Activated gamma-delta T cell treated with anti-CD3 and anti-CD28 coated beads, Interleukin-2, amount 50 U/mL, for 16 hours (primary cell): ENCODE measurements around the gene KRT84.

Source experiments
- DNase-seq: peaks from one replicate; pipeline ENCODE4 v3.0.0-alpha.2; 2020; ENCODE audit warnings: low read depth

Gene KRT84

DNA sequence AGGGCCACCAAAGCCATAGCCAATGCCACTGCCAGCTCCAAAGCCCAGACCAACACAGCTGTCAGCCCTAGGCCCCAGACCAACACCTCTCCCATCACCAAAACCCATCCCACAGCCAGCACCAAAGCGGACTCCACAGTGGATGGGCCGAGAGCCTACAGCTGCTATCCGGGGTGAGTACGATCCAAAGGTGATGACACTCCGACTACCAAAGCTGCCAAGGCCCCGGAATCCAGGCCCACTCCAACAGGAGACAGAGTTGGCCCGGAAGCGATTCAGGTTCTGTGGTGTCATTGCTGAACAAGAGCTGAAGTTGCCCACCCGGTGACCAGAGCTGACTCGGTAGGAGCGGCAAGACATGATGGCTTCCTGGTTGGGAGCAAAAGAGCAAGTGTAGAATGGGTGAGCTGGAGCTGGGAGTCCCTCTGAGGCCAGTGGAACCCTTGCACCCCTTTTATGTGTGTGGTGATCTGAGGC is at the start of gene KRT84:
TSS of gene KRT84 (minus strand) at position 427 of the 477 bp plus-strand sequence. CDS start at position 360, 67 bp downstream.
- DNase-seq: no peak

GRCh38 chr12:52434760-52435530 is 49.5 kb upstream of the KRT84 start:
- DNase-seq: no peak

GRCh38 chr12:52434081-52434733 is 48.8 kb upstream of the KRT84 start, which contains the start of gene KRT75:
Gene KRT75 (minus strand): TSS chr12:52434371. CDS start chr12:52434304, 67 bp downstream.
- no peak for DNase-seq

GRCh38 chr12:52433501-52434080 is 48.1 kb upstream of the KRT84 start:
- DNase-seq: no peak

DNA sequence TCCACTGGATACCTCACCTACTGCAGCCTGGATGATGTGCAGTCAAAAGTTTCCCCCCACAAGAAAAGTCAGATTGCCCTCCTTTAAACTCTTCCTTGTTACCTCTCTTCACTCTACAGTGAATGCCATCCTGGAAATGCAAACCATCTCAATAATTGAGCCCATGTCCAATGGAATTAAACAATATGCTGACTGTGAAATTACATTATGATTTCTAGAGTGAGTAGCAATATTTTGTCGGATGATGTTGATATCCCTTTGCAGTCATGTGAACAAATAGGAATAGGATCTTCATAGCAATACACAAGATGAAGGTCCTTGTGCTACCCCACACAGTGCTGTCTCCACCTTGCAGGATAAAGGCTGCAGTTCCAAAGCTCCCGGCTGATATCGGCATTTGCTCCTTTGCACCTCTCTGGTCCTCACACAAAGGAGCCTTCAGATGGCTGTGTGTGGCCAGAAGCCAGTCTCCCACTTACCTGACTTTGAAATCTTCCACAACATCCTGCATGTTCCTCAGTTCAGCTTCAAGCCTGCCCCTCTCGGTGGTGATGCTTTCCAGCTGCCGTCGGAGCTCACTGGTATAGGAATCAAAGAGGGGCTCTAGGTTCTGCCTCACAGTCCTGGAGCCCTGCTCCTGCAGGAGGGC is 47.2 kb upstream of the KRT84 start:
- DNase-seq: no peak

- no peak for DNase-seq
These were observed 42.7 kb upstream of the KRT84 start for GRCh38 chr12:52428121-52428520.

DNA sequence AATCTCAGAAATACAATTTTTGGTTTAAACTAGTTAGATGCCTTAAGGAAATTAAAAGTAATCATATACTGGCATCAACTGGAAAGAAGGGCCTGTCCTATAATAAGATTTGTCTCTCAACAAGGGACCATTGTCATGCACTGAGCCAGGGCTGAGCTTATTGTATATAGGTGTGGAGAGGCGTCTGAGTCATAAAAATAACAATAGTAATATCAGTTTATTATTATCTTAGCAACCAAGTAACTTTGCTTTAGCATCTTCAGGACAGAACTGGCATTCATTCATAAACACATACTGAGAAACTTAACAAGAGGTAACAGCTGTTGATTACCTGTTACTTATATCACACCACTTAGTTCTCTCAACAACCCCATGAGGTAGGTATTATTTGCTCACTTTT is 41.6 kb upstream of the KRT84 start:
- no peak for DNase-seq

DNA sequence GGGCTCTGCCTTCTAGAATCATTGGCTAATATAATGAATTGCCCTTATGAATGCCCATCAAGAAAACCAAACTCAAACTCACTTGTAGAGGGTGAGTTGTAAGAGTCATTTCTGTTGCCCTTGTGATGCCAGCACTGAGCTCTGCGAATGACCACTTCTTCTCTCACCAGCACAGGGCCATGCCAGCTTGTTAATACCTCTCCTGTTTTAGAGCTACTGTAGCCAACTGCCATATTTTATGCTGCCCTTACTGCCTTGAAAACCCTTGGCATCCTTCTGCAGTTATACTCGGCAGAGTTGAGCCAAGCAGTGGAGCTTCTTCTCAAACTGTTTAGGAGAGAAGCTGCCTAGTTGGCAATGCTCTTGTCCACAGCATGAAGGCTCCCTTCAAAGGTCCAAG is 40.6 kb upstream of the KRT84 start:
- no peak for DNase-seq

DNA sequence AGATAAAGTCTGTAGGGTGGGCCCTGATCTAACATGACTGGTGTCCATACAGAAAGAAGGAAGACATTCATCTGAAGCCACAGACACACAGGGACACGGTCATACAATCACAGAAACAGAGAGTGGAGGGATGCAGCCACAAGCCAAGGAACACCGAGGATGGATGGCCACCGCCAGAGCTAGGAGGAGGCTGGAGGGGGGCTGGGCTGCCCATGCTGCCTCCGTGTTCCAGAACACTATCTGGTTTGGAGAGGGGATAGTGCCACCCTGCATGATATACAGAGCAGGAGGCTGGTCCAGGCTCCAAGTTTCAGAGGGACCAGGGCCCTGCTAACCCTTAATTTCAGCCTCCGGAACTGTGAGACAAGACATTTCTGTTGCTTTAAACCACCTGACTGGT is 40.0 kb upstream of the KRT84 start:
- DNase-seq: no peak

DNA sequence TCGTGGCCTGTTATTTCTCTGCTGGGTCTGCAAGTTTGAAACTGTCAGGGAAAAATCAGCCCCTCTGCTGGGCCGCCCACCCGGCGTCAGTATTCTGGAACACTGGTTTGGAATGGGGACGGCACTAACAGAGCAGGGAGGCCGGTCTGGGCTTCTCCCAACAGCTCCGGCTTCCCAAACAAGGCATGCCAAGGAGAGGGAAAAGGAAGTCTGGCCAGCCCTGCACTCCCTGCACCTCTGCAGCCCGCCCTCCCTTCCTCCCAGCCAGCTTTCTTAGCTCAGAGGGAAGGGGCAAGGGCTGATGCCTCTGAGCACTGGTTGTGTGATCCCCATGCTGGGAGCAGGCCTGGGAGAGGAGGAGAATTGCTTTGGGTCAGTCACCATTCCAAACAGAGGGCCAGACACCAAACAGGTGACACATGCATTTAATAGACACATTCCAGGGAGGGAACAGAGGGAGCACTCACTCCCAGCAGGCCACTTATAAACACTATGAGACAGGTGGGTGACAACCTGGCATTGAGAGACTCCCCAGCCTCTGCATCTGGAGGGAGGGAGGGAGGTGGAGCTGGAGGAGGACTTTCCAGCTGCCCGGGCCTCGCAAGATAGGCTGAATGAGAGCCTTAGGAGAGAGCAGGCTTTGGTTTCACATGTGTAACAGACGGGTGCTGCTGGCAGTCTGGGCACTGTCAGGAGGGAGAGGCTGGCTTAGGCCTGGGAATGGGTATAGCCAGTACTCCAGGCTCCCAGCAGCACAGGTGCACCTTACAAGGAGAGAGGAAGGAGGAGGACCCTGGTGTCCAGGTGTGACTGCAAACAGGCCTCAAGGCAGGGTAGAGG is 38.4 kb upstream of the KRT84 start:
- DNase-seq: no peak

- no peak for DNase-seq
These were observed 37.6 kb upstream of the KRT84 start for GRCh38 chr12:52423035-52423434.

DNA sequence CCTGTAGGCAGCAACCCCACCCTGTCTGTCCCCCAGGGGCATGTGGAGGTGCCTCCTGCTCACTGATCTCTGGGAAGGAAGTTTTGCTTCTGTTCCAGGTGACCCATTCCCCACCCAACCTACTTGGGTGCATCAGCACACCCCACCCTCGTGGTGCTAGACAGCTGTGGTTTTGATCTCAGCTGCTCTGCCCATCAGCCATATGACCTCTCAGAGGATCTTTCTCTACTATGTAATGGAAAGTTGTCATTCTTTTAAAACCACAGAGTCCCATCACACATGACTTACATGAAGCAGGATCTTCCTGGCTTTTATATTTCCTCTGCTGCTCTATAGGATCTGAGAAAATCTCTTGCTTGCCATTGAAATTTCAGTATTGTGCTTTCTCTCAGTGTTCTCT is 34.2 kb upstream of the KRT84 start:
- DNase-seq: no peak

- DNase-seq: no peak
These were observed 33.2 kb upstream of the KRT84 start for GRCh38 chr12:52418576-52419110.

DNA sequence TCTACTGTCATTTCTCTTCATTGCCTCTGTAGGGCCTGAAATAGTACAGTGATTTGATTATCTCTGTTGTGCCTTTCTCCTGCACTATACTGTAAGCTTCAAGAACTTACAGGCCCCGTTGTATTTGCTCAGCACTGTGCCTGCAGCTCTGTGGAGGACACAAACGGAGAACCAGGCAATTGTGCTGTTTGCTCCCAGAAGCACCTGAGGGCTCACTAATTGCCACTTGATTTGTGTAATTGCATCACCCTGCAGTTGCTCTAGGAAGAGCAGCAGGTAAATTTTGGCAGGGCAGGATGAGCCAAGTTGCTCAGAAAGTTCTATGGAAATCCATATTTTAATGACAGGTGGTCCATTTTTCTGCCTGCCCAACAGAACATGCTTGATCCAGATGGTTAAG is 32.3 kb upstream of the KRT84 start:
- DNase-seq: no peak

- no peak for DNase-seq
These were observed 31.3 kb upstream of the KRT84 start for GRCh38 chr12:52416795-52417194.

GRCh38 chr12:52415870-52416750 is 30.7 kb upstream of the KRT84 start:
- no peak for DNase-seq

GRCh38 chr12:52414936-52415335 is 29.5 kb upstream of the KRT84 start:
- no peak for DNase-seq

GRCh38 chr12:52413782-52414345 is 28.4 kb upstream of the KRT84 start:
- no peak for DNase-seq

GRCh38 chr12:52413202-52413601 is 27.8 kb upstream of the KRT84 start:
- DNase-seq: no peak

GRCh38 chr12:52411815-52412214 is 26.4 kb upstream of the KRT84 start:
- DNase-seq: no peak
